Measurements from ENCODE around the gene SH3BP2. TPM values are rescaled to one million over a fixed set of nuclear protein-coding genes. Genes with fewer than 3 reads are reported as not detected.
A peak's percentile ranks its signal among the peaks of the same experiment; 100 is the strongest.

SH3BP2 gene
- total RNA-seq, 1 experiment from 2014 or later: 54.0 TPM

DNA sequence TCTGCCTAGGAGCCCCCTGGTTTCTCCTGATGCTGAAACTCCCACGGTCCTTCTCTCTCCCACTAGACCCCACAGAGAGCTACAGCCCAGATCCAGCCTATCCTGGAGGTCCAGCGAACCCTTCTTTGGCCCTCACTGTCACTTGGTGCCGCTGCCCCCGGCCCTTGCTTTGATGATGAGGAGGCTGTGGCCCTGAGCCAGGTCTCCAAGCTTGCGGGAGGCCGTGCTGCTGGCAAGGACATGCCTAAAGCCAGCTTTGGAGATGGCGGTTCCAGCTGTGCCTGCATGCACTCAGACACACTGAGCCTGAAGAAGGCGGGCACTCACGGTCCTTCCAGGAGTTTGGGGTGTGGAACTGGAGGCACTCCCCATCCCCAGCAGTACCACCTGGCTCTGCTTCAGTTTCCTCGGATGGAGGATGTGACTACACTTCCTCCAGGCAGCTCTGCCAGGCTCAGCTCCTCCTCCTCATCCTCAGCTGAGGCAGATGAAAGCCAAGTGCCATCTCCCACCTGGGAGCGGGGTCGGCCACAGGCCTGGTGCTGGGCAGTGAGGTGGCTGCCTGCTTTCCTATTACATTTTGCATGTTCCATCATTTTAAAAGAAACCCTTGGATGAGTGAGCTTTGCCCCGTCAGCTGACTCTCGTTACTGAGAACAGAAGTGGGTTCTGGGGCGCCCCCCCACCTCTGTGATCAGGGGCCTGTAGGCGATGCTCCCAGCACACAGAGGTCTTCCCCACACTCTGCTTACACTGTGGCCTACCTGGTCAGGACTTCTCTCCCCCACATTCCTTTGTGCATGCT, 45.8 kb upstream of the SH3BP2 start:
- TF ChIP-seq, protein P1, sequence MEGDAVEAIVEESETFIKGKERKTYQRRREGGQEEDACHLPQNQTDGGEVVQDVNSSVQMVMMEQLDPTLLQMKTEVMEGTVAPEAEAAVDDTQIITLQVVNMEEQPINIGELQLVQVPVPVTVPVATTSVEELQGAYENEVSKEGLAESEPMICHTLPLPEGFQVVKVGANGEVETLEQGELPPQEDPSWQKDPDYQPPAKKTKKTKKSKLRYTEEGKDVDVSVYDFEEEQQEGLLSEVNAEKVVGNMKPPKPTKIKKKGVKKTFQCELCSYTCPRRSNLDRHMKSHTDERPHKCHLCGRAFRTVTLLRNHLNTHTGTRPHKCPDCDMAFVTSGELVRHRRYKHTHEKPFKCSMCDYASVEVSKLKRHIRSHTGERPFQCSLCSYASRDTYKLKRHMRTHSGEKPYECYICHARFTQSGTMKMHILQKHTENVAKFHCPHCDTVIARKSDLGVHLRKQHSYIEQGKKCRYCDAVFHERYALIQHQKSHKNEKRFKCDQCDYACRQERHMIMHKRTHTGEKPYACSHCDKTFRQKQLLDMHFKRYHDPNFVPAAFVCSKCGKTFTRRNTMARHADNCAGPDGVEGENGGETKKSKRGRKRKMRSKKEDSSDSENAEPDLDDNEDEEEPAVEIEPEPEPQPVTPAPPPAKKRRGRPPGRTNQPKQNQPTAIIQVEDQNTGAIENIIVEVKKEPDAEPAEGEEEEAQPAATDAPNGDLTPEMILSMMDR (conservative IDR thresholded peaks at IDR 0.05): no peak
- no peak for TF ChIP-seq EZH2 (IDR thresholded peaks at IDR 0.05; ENCODE audit: low read depth)
- peak overlapping the region; percentile 58; the same call in 1 of the 2 replicates for H3K27ac ChIP-seq
- no peaks in the 10 kb centered on the region; the same call in 1 of the 2 replicates for H3K36me3 ChIP-seq (ENCODE audit: low read depth)
- no peaks in the 10 kb centered on the region for H3K27me3 ChIP-seq (ENCODE audit: insufficient read depth, low read depth)
- H3K4me3 ChIP-seq: no peak overlapping the region
- H3K9me3 ChIP-seq (ENCODE audit: insufficient read depth, low read depth): no peaks in the 10 kb centered on the region
- H2AFZ ChIP-seq: no peak overlapping the region
- intact Hi-C loops (cut with micrococcal nuclease; ENCODE audit: unreplicated experiment): no loop called here
- BruUV-seq (replicated peaks): no TSS peak
- POLR2A ChIA-PET (ENCODE audit: unreplicated experiment): interaction anchor here (0.6 kb wide), 1 partner anchor 183 kb away, joined by 3 read pairs; no protein-coding TSS in a partner anchor
- H3K9me2 ChIP-seq (ENCODE audit: insufficient read depth): no peaks in the 10 kb centered on the region
- H3K4me2 ChIP-seq: 0 out of 2 replicates have a peak overlapping the region, but pooled peaks have one; percentile 16
- peaks cover 8% of the 10 kb centered on the region; the same call in 1 of the 2 replicates for H3F3A ChIP-seq (ENCODE audit: insufficient read depth, low read depth)
- H4K20me1 ChIP-seq (ENCODE audit: insufficient read depth): no peaks in the 10 kb centered on the region
- CTCF ChIA-PET: interaction anchor here (0.6 kb wide), 1 partner anchor 13 kb away, joined by 3 read pairs; no protein-coding TSS in a partner anchor
- no peaks in the 10 kb centered on the region for H3K79me2 ChIP-seq (ENCODE audit: low read depth)
- peaks cover 15% of the 10 kb centered on the region for H3K4me1 ChIP-seq (replicated peaks; ENCODE audit: insufficient read depth)
- no peak for DNase-seq

DNA sequence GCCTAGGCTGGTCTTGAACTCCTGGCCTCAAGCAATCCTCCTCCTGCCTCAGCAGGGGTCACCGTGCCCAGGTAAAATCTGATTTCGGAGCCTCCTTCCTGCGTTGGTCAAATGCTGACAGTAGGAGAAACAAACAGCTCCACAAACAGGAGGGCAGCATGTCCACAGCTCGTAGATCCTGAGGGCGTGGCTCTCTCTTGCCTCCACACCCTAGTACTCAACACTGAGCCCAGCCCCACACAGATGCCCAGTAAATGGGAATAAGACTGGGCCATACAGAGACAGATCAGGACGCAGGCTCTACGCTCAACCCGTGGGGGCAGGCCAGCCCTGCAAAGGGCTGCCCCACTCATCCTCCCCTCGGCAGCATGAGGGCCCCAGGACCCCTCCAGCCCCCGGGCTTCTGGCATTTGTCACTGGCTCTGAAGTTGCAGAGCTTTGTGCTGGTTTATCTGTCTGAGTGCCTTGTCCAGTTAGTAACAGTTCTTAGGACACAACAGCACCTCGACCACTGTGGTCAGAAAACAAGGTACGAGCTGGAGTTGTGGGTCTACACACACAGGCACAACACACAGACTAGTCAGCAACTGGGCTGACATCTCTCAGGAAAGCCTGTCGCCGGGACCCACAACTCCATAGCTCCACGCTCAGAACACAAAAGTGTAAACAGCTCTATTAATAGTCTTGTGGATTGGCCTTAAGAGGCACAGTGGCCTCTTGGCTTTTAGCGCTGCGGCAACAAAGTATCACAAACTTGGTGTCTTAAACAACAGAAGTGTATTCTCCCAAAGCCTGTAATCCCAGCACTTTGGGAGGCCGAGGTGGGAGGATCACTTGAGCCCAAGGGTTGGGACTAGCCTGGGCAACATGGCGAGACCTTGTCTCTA, 41.9 kb upstream of the SH3BP2 start:
- Histone ChIP-seq H3K4me3 (no peak overlapping the region), H3K4me2 (no peak overlapping the region), H3K27ac (no peak overlapping the region), H3F3A (ENCODE audit: insufficient read depth, low read depth) (peaks cover 8% of the 10 kb centered on the region; the same call in 1 of the 2 replicates), H4K20me1 (ENCODE audit: insufficient read depth) (no peaks in the 10 kb centered on the region), H2AFZ (no peak overlapping the region), H3K4me1 (replicated peaks; ENCODE audit: insufficient read depth) (peaks cover 16% of the 10 kb centered on the region), H3K27me3 (ENCODE audit: insufficient read depth, low read depth) (no peaks in the 10 kb centered on the region), H3K9me2 (ENCODE audit: insufficient read depth) (no peaks in the 10 kb centered on the region), H3K36me3 (ENCODE audit: low read depth) (no peaks in the 10 kb centered on the region; the same call in 1 of the 2 replicates), H3K9me3 (ENCODE audit: insufficient read depth, low read depth) (no peaks in the 10 kb centered on the region), H3K79me2 (ENCODE audit: low read depth) (peaks cover 12% of the 10 kb centered on the region)
- no peak for DNase-seq
- POLR2A ChIA-PET (ENCODE audit: unreplicated experiment): interaction anchor here (0.6 kb wide), 1 partner anchor 96 kb away, joined by 4 read pairs; no protein-coding TSS in a partner anchor
- TF ChIP-seq EZH2 (IDR thresholded peaks at IDR 0.05; ENCODE audit: low read depth): no peak
- TF ChIP-seq, protein P1 (conservative IDR thresholded peaks at IDR 0.05): no peak
- CTCF ChIA-PET: no interaction called here
- intact Hi-C loops (cut with micrococcal nuclease; ENCODE audit: unreplicated experiment): no loop called here
- no TSS peak for BruUV-seq (replicated peaks)

DNA sequence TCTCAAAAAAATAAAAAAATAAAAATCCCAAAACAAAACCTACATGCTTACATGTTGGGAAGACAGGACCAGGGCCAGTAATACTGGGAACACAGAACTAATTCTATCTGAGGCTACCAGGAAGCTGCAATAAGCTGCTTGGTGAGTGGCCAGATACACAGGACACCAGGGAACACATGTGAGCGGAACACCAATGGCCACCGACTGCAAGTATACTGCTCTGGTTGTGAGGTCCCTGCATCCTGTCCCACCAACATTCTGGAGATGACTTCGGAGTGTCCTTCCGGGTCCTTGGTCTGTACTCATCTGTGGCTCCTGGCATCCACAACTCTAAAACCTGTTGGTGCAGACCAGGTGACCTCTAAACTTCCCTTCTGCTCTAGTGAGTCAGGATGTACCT, 39.4 kb upstream of the SH3BP2 start:
- no peaks in the 10 kb centered on the region for H3K9me2 ChIP-seq (ENCODE audit: insufficient read depth)
- H3K27me3 ChIP-seq (ENCODE audit: insufficient read depth, low read depth): no peaks in the 10 kb centered on the region
- H3K4me1 ChIP-seq (replicated peaks; ENCODE audit: insufficient read depth): peaks cover 6% of the 10 kb centered on the region; the same call in 1 of the 2 replicates
- H3K36me3 ChIP-seq (ENCODE audit: low read depth): no peaks in the 10 kb centered on the region
- no TSS peak for BruUV-seq (replicated peaks)
- no peaks in the 10 kb centered on the region for H3F3A ChIP-seq (ENCODE audit: insufficient read depth, low read depth)
- H3K9me3 ChIP-seq (ENCODE audit: insufficient read depth, low read depth): no peaks in the 10 kb centered on the region
- H3K4me2 ChIP-seq: no peak overlapping the region
- TF ChIP-seq EZH2 (IDR thresholded peaks at IDR 0.05; ENCODE audit: low read depth): no peak
- TF ChIP-seq, protein P1 (conservative IDR thresholded peaks at IDR 0.05): no peak
- no peak overlapping the region for H3K27ac ChIP-seq
- intact Hi-C loops (cut with micrococcal nuclease; ENCODE audit: unreplicated experiment): no loop called here
- DNase-seq: no peak
- no peak overlapping the region for H3K4me3 ChIP-seq
- ChIA-PET POLR2A (ENCODE audit: unreplicated experiment) (no interaction called here), CTCF (no interaction called here)
- H4K20me1 ChIP-seq (ENCODE audit: insufficient read depth): no peaks in the 10 kb centered on the region
- peaks cover 12% of the 10 kb centered on the region for H3K79me2 ChIP-seq (ENCODE audit: low read depth)
- H2AFZ ChIP-seq: no peak overlapping the region

Measured in PC-9 (cell line).